GM19239 (cell line): ENCODE measurements around the gene CLEC3B.
"Not testable (repeated sequence)": the region's sequence is repeated elsewhere in the genome, so short reads cannot be mapped to it uniquely, and the experiment has no call there.

Experiments
- DNase-seq: peaks from one replicate; pipeline ENCODE4 v3.0.0; 2011; ENCODE audit warnings: low spot score; ENCODE audit not compliant: insufficient read length
- FAIRE-seq: peaks from 2 replicates; lab custom pipeline; 2011; peaks lifted over from hg19 to GRCh38; lab: Jason Lieb, UNC

The CLEC3B gene

DNA sequence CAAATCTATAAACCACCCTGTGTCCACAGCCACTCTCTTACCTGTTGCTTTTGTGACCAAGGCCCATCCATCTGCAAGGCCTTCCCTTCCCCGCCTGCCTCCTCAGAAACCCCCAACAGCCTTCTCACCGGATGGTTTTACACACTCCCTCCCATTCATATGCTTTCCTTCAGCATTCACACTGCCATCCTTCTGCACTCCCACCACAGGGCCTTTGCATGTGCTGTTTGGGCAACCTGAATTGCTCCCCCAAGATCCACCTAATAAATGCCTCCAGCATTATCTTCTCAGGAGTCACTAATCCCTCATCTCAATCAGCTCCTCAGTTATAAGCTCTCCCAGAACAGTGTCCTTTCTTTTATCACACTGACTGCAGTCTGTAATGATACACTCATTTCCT, 6.0 kb downstream of the CLEC3B start:
- DNase-seq (no peak), FAIRE-seq (no peak)

DNA sequence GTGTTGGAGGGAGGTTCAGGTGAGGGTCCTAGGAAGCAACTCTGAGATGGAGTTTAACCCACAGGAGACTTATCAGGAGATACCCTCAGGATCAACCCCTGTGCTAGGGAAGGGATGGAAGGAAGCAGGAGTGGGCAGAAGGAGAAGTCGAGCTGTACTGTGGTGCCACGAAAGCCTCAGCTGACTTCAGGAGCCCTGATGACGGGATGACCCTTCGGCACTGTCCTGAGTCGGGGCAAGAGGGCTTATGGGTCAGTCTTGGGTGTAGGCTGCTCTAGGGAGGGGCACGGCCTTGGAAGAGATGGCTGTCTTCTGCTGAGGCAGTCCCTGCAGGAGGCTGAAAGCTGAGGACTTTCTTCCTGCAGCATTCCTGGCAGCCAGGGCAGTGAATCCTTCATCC, 7.7 kb downstream of the CLEC3B start:
- no peak for FAIRE-seq

DNA sequence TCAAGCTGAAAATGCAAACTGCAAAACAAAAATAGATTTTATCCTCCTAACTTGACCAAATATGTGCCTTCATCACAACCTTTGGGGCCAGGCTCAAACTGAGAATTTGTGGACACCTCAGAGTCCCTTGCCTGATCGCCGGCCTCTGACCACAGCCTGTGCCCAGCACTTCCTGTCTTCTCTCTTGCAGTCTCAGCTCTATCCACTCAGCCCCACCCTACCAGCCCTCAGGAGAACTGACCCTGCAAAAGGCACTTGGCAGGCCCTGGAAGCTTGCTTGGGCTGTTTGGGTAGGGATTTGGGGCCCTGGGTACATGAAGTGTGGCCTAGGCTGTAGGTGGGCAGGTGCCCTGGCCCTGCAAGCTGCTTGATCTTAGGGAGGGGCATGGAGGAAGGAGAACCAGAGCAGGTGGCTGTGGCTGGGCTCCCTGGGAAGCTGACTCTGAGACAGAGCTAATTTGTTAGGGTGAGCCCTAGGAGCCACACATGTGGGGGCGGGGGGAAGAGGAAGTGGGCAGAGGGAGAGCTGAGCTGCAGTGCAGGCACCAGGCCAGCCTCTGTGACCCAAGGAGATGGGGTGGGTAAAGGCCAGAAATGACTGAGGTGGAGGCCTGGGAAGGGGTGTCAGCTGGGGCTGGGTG, 8.6 kb downstream of the CLEC3B start:
- FAIRE-seq, result peak; percentile 55
- no peak for DNase-seq

More for the DNA sequence above, 7.7 kb downstream of the CLEC3B start:
- DNase-seq, result no peak

DNA sequence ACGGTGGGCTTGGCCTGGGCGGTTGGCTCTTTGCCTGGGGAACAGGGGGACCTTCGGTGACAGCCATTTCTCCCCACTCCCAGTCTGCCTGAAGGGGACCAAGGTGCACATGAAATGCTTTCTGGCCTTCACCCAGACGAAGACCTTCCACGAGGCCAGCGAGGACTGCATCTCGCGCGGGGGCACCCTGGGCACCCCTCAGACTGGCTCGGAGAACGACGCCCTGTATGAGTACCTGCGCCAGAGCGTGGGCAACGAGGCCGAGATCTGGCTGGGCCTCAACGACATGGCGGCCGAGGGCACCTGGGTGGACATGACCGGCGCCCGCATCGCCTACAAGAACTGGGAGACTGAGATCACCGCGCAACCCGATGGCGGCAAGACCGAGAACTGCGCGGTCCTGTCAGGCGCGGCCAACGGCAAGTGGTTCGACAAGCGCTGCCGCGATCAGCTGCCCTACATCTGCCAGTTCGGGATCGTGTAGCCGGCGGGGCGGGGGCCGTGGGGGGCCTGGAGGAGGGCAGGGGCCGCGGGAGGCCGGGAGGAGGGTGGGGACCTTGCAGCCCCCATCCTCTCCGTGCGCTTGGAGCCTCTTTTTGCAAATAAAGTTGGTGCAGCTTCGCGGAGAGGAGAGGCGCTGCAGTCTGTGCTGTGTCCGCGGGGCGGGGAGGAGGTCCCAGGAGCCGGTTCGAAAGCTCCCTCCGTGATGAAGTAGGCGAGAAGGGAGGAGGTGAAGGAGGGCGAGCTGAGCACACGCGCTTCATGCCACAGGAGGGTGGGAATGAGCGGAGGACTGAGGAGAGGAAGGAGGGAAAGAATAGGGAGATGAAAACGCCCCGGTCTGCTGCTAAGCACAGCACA, 9.6 kb downstream of the CLEC3B start:
- FAIRE-seq, result no peak
- no peak for DNase-seq

DNA sequence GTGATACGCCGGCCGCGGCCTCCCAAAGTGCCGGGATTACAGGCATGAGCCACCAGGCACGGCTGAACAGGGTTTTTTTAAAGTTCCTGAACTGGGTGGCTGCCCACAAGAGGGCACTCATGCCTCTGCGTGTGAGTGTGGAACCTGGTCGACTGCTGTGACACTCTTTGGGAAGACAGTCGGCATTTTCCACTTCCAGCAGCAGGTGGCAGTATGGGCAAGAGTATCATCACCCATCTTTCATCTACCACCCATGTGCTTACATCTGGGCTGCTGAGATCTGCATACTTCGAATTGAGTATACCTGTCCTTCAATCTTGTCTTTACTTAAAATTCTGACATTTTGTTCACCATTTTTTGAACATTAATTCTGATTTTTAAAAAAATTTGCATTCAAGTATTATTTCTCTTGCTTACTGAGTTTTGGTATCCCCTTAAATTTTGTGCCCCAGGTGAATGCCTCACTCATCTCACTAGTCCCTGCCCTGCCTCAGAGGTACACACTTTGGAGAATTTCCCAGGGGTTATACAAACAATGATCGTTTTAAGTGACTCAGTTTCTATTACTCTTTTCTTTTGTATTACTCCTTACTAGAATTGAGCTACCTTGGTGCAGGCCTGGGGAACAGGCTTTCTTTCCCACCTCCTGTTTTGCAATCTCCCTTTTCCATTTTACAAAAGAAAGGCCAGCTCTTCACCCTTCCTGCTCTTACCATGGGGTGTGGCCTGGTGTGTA, 11.8 kb downstream of the CLEC3B start:
- FAIRE-seq, result peak; percentile 95
- peak; percentile 88 for DNase-seq

DNA sequence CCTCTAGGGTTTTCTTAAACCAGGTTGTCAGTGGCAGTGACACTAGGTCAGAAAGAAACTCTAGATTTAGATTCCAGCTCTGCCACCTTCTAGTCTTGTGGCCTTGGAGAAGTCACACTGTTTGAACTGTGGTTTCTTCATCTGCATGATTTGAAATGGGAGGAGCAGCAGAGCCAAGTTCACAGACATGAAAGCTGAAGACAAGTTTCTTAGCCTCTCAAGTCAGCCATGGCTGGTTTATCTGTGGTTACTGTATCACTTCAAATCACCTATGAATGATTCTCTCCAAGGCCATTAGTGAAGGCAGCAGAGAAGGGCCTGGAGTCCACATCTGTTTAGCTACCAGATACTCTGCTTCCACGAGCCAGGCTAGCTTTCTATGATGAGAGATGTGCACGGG, 15.6 kb downstream of the CLEC3B start:
- FAIRE-seq (peak; percentile 82), DNase-seq (peak; percentile 25)

DNA sequence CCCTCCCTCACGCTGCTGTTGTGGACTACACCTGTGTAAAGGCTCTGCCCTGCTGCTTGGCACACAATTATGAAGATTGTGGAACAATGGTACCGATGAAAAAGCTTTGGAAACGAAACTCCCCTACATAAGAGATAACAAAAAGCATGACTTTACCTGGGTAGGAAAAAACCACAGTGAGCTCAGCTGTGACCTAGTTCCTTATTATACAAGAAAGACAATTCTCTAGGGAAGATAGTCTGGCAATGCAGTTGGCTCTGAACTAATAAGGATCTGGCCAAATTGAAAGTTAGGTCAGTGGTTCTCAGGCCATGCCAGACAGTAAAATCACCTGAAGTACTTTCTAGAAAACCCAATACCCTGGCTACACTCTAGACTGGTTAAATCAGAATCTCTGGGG, 16.1 kb downstream of the CLEC3B start:
- DNase-seq (no peak), FAIRE-seq (peak; percentile 23)

DNA sequence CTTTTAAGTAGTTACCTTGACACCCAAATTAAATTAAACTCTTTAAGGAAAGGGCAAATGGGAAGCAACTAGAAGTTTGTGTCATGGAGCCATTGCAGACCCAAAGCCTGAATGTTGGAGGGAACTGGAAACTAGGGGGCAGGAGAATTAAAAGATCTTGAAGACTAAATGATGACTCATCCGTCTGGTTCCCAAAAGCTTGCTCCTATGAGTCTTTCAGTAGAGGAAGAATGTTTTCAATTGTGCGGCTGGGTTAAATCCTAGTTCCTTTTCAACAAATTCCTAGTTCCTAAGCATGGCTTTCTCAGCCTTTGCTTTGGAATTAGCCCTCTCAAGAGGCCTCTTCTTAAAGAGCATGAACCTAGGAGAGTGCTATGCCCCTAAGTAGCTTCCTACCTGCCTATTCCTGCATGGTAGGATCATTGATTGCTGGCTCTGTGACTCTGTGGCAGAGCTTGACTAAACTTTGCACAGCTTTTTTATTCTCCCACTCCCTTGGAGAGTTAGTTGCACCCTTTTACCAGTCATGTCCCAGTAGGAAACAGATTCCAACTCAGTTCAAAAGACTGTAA, 17.7 kb downstream of the CLEC3B start:
- DNase-seq, result no peak
- FAIRE-seq, result no peak

DNA sequence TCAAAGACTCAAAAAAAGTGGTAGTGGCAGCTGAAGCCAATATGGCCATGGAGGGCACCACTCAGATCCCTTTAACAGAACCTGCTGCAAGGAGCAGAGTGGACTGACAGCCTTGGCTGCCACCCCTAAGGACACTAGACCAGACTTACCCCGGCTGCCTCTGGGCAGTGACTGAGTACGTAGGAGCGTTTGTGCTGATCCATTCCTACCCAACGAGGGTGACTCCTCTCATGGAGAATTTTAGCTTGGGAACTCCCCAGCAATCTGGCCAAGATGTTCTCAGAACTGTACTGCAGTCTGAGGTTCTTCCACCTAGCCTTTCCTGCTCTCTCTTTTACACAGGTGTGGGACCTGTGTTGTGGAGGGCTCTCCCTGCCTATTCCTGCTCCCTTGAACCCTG, 22.1 kb downstream of the CLEC3B start:
- no peak for FAIRE-seq
- DNase-seq, result no peak

DNA sequence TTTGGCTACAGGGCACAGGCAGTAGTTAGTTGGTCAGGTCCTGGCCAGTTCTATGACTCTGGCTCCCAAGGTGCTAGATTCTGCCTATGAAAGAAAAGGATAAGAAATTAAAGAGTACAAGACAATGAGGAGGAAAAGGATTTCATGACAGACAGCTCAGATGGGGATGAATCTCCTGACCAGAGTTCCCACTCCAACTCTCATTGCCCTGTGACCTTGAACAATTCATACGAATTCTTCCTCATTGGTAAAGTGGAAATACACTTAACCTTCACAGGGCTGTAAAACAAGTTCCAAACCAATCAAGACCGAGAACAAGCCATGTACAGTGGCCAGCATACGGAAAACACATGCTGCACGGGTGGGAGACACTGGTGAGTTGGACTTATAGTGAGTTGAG, 23.7 kb downstream of the CLEC3B start:
- FAIRE-seq, result no peak
- no peak for DNase-seq

DNA sequence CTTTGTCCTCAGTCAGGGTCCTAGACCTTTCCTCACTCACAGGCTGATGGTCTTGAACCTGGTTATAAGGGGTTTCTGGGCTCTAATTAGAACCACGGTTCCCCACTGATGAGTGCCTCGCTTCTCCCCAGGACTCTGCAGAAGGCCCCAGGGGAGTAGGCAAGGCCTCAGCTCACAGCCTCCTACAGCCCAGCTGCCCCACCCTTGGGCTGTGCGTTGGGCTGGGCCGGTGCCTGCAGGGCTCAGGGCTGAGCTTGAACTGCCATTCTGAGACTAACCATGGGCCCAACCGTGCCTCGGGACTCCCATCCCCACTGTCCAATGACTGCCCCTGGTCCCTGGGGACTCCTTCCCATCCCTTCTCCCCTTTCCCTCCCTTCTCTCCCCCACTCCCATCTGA, 25.6 kb downstream of the CLEC3B start:
- no peak for FAIRE-seq
- DNase-seq, result no peak

DNA sequence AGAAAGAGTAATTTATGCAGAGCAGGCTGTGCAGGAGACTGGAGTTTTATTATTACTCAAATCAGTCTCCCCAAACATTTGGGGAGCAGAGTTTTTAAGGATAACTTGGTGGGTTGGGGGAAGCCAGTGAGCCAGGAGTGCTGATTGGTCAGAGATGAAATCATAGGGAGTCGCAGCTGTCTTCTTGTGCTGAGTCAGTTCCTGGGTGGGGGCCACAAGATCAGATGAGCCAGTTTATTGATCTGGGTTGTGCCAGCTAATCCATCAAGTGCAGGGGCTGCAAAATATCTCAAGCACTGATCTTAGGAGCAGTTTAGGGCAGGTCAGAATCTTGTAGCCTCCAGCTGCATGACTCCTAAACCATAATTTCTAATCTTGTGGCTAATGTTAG, 27.7 kb downstream of the CLEC3B start:
- FAIRE-seq, DNase-seq: not testable (repeated sequence)

DNA sequence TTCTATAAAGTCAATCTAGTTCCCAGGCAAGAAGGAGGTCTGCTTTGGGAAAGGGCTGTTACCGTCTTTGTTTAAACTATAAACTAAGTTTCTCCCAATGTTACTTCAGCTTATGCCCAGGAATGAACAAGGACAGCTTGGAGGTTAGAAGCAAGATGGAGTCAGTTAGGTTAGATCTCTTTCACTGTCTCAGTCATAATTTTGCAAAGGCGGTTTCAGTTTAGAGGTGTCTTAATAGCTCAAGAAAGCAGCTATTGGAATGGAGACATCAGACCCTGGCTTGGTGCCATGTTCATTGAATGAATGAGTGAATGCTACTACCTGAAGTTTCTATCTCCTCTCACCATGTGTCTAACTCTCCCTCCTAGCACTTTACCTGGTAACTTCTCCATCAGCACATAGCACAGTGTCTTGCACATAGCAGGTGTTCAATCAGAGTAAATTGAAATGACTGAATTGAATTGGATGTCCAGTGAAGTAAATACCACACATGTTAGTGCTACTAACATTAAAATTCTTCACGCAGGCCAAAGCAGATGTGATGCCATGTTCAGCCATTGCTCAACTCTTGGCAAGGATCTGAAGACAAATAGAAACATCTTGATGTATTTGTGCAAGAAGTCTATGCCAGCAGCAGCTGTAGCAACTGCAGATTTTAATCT, 28.2 kb downstream of the CLEC3B start:
- DNase-seq (no peak), FAIRE-seq (no peak)

DNA sequence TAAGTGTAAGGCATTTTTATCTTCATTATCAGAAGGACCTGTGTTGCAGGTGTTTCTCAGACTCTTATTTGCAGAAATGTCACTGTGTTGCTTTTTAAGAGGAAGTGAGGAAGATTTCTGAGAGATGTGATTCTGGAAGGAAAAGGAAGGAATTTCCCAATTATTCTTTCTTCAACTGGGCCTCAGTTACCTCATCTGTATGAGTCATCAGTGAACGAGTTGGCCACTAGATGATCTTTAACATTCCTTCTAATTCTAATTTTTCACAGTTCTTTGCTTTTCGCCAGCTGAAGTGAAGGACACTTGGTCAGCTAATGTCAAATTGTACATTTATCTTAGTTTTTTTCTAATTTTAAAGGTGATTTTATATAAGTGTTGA, 28.9 kb downstream of the CLEC3B start:
- DNase-seq, result no peak
- FAIRE-seq, result no peak

DNA sequence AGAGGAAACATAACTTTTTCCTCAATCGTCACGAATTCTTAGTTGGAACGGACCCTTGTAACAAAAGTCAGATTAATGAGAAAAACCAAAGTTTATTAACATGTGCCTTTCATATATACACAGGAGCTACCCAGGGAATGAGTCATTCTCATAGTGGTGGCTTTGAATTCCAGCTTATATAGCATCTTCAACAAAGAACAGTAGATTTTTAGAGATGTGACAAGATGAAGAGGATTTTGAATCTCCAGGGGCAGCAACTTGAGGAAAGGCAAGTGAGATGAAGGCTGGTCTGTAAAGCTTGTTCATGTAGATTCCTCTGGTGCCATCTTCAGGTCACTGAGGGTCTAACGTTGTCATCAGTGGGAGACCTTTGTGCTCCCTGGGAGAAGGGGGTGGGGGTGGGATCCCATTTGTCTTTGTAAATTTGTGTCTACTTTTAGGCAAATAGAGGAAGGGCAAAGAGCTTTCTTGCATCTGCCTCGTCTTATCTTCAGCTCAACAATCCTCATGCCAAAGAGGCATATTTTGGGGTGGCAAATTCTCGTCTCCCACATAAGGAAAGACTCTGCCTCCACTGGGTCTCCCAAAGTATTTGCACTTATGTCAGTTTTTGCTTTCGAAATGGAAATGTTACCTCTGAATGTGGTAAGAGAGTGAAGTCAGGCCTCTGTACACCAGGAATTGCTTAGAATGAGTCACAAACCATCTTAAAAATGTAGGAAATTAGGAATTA, 29.5 kb downstream of the CLEC3B start:
- peak; percentile 70 for FAIRE-seq

DNA sequence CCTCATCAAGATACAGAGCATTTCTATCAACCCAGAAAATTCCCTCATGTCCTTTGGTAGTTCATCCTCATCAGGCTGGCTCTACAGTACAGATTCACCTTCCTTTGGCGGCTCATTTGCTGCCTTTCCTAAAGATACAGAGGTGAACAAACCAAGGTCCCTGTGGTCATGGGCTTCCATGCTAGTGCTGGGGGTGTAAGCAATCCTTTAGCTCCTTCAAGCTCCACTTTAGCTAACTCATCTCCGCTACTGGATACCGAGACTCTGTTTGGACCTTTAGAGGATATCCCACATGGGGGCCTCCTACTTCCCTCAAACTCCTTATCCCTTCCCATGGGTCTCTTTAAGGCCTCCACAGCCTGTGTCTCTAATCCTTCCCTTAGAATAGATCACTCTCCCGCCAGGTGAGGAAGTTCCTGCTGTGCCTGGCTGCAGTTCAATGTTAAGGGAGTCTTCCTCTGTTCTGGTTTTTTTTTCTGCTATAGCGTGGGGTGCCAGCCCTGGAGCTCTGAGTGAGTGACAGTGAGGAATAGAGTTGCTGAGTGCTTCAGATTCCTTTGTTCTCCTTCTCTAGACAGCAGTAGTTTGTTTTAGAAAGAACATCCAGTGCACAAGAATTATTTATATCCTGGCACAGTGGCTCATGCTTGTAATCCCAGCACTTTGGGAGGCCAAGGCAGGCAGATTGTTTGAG, 30.7 kb downstream of the CLEC3B start:
- DNase-seq (no peak), FAIRE-seq (no peak)

More for the DNA sequence above, 29.5 kb downstream of the CLEC3B start:
- no peak for DNase-seq

DNA sequence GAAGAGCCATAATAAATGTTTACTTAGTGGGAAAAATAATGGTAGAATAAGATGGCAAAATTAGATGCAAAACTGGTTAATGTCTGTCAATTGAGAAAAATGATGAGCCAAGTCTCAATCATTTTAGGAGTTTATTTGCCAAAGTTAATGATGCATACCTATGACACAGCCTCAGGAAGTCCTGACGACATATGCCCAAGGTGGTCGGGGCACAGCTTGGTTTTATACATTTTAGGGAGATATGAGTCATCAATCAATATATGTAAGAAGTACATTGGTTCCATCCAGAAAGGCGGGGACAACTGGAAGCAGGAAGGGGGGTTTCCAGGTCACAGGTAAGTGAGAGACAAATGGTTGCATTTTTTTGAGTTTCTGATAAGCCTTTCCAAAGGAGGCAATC, 31.5 kb downstream of the CLEC3B start:
- DNase-seq (no peak), FAIRE-seq (no peak)

DNA sequence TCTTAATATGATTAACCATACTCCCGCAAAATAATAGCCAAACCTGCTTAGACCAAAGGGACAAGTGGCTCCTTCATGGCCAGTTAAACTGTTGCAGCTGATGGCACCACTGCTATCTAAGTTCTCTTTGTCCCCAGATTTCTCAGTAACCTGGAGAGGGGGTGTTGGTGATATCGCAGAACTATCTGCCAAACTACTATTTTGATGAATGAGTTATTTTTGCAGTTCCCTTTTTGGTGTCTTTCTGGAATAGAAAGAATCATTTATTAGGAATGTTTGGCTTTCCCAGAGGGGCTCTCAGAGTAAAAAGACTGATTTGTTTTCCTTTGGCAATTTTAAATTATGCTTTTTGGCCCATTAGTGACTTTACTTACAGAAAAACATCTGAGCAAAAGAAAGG, 33.0 kb downstream of the CLEC3B start:
- DNase-seq (no peak), FAIRE-seq (no peak)
